DOHH2 (cell line): ENCODE results near the gene PSEN2.

Experiments used
- H3F3A ChIP-seq: fragments of 200-600 bp; sonication (generic), shearing (Covaris generic); 2 replicates; pipeline ENCODE4 v1.6.0; 2016; ENCODE audit warnings: antibody characterized with exemption, mild to moderate bottlenecking; ENCODE audit not compliant: control insufficient read depth, insufficient read depth
- H3K27ac ChIP-seq: fragments of 200-600 bp; sonication (generic); 2 replicates; pipeline ENCODE4 v1.5.1; 2014; ENCODE audit warnings: low read depth, mild to moderate bottlenecking, low read length, moderate library complexity
- H3K27me3 ChIP-seq: fragments of 200-600 bp; sonication (generic); 2 replicates; pipeline ENCODE4 v1.6.1; 2014; ENCODE audit warnings: mild to moderate bottlenecking, low read length, mixed read lengths; ENCODE audit not compliant: control insufficient read depth
- H3K36me3 ChIP-seq: fragments of 200-600 bp; sonication (generic); 2 replicates; pipeline ENCODE4 v1.6.1; 2014; ENCODE audit warnings: mild to moderate bottlenecking, low read length, moderate library complexity, mixed read lengths; ENCODE audit not compliant: control insufficient read depth
- H3K4me1 ChIP-seq: fragments of 200-600 bp; sonication (generic); 2 replicates; pipeline ENCODE4 v1.6.1; 2014; ENCODE audit warnings: mild to moderate bottlenecking, low read length, mixed read lengths; ENCODE audit not compliant: control insufficient read depth
- H3K4me2 ChIP-seq: fragments of 200-600 bp; sonication (generic); 2 replicates; pipeline ENCODE4 v1.6.0; 2014; ENCODE audit warnings: mild to moderate bottlenecking, low read length, moderate library complexity
- H3K4me3 ChIP-seq: fragments of 200-600 bp; sonication (generic); 2 replicates; pipeline ENCODE4 v1.5.1; 2014; ENCODE audit warnings: mild to moderate bottlenecking, low read length, mixed read lengths
- H3K79me2 ChIP-seq: fragments of 200-600 bp; sonication (generic); 2 replicates; pipeline ENCODE4 v1.6.1; 2014; ENCODE audit warnings: mild to moderate bottlenecking, low read length, mixed read lengths; ENCODE audit not compliant: control insufficient read depth
- H3K9me2 ChIP-seq: fragments of 200-600 bp; sonication (generic); replicated peaks from 2 replicates; pipeline ENCODE4 v1.6.1; 2014; ENCODE audit warnings: mild to moderate bottlenecking, low read length, mixed read lengths; ENCODE audit not compliant: control insufficient read depth
- H3K9me3 ChIP-seq: fragments of 200-600 bp; sonication (generic); 2 replicates; pipeline ENCODE4 v1.6.1; 2014; ENCODE audit warnings: antibody characterized with exemption, low read length, mixed read lengths; ENCODE audit not compliant: control insufficient read depth, insufficient read depth
- H4K20me1 ChIP-seq: fragments of 200-600 bp; sonication (generic); 2 replicates; pipeline ENCODE4 v1.6.0; 2014; ENCODE audit warnings: low read depth, mild to moderate bottlenecking, antibody characterized with exemption, low read length, moderate library complexity; ENCODE audit not compliant: control insufficient read depth, insufficient read depth
- EZH2phosphoT487 ChIP-seq: fragments of 200-600 bp; sonication (generic); IDR thresholded peaks from 2 replicates; pipeline ENCODE4 v1.6.1; 2017; ENCODE audit warnings: borderline replicate concordance, mild to moderate bottlenecking, antibody characterized with exemption, low read length, moderate library complexity, mixed read lengths
- TF ChIP-seq, protein P1 (sequence below): fragments of 200-600 bp; sonication (generic); IDR thresholded peaks from one replicate; pipeline ENCODE4 v1.5.1; 2014; ENCODE audit warnings: antibody characterized with exemption, mild to moderate bottlenecking, low read depth, low read length; ENCODE audit not compliant: poor library complexity, severe bottlenecking

The PSEN2 gene

GRCh38 chr1:226862890-226863289, 7.5 kb upstream of the PSEN2 start:
- H4K20me1 ChIP-seq = no peaks in the 10 kb centered on the region
- no peaks in the 10 kb centered on the region for H3F3A ChIP-seq
- H3K79me2 ChIP-seq = no peaks in the 10 kb centered on the region
- H3K27ac ChIP-seq = no peak overlapping the region
- H3K4me1 ChIP-seq = no peaks in the 10 kb centered on the region
- H3K27me3 ChIP-seq = peaks cover 14% of the 10 kb centered on the region
- H3K36me3 ChIP-seq = no peaks in the 10 kb centered on the region
- TF ChIP-seq EZH2phosphoT487 = no peak
- TF ChIP-seq, protein P1, sequence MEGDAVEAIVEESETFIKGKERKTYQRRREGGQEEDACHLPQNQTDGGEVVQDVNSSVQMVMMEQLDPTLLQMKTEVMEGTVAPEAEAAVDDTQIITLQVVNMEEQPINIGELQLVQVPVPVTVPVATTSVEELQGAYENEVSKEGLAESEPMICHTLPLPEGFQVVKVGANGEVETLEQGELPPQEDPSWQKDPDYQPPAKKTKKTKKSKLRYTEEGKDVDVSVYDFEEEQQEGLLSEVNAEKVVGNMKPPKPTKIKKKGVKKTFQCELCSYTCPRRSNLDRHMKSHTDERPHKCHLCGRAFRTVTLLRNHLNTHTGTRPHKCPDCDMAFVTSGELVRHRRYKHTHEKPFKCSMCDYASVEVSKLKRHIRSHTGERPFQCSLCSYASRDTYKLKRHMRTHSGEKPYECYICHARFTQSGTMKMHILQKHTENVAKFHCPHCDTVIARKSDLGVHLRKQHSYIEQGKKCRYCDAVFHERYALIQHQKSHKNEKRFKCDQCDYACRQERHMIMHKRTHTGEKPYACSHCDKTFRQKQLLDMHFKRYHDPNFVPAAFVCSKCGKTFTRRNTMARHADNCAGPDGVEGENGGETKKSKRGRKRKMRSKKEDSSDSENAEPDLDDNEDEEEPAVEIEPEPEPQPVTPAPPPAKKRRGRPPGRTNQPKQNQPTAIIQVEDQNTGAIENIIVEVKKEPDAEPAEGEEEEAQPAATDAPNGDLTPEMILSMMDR = no peak
- no peak overlapping the region for H3K4me2 ChIP-seq
- no peaks in the 10 kb centered on the region for H3K9me2 ChIP-seq
- H3K9me3 ChIP-seq = no peaks in the 10 kb centered on the region
- no peak overlapping the region for H3K4me3 ChIP-seq

- no peaks in the 10 kb centered on the region for H3K9me3 ChIP-seq
- no peaks in the 10 kb centered on the region for H3F3A ChIP-seq
- H3K4me3 ChIP-seq = no peak overlapping the region
- H3K27ac ChIP-seq = no peak overlapping the region
- H4K20me1 ChIP-seq = no peaks in the 10 kb centered on the region
- no peak overlapping the region for H3K4me2 ChIP-seq
- H3K4me1 ChIP-seq = no peaks in the 10 kb centered on the region
- no peaks in the 10 kb centered on the region for H3K9me2 ChIP-seq
- no peaks in the 10 kb centered on the region for H3K36me3 ChIP-seq
- H3K79me2 ChIP-seq = no peaks in the 10 kb centered on the region
- TF ChIP-seq, protein P1 = no peak
- TF ChIP-seq EZH2phosphoT487 = no peak
- peaks cover 14% of the 10 kb centered on the region for H3K27me3 ChIP-seq
These were observed 7.0 kb upstream of the PSEN2 start for GRCh38 chr1:226863446-226863845.

DNA sequence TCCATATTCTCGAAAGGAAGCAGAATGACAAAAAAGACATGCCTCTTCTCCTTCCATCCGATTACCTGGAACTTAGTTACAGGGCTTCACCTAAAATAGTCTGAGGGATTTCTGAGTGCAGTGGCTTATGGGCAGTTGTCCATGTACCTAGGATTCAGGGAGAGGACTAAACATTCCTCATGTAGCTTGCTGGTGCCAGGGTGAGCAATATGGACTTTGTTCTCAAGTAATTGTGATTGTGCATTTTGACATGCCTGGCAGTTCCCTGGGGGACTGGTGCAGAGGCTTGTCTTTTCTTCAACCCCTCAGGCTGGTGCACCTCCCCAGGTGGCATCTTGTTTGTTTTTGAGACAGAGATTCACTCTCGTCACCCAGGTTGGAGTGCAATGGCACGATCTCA, 6.1 kb upstream of the PSEN2 start:
- H3K36me3 ChIP-seq = no peaks in the 10 kb centered on the region
- H3K9me2 ChIP-seq = no peaks in the 10 kb centered on the region
- peaks cover 14% of the 10 kb centered on the region for H3K27me3 ChIP-seq
- no peaks in the 10 kb centered on the region for H3K9me3 ChIP-seq
- H3F3A ChIP-seq = no peaks in the 10 kb centered on the region
- H3K79me2 ChIP-seq = no peaks in the 10 kb centered on the region
- H3K27ac ChIP-seq = no peak overlapping the region
- no peak overlapping the region for H3K4me3 ChIP-seq
- no peaks in the 10 kb centered on the region for H4K20me1 ChIP-seq
- H3K4me2 ChIP-seq = no peak overlapping the region
- no peak for TF ChIP-seq EZH2phosphoT487
- TF ChIP-seq, protein P1 = no peak
- no peaks in the 10 kb centered on the region for H3K4me1 ChIP-seq

DNA sequence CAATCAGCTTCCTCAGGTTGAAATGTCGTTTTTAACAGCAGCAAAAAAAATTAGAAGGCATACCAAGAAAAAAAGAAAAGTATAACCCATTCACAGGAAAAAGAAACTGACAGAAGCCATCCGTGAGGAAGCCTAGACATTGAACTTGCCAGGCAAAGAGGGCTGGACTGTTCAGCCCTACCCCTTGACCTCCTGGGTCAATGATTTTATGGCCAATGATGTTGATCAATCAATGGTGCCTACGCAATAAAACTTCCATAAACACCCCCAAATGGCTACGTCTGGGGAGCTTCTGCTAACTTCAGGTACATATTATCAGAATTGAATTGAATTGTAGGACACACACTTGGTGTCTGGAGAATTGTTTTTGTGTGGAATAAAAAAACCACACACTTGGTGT, 4.8 kb upstream of the PSEN2 start:
- Histone ChIP-seq H3K4me2 (no peak overlapping the region), H3K9me2 (no peaks in the 10 kb centered on the region), H3K27ac (no peak overlapping the region)

More for the DNA sequence above, 4.8 kb upstream of the PSEN2 start:
- H3F3A ChIP-seq = no peaks in the 10 kb centered on the region
- H3K36me3 ChIP-seq = no peaks in the 10 kb centered on the region
- H3K79me2 ChIP-seq = no peaks in the 10 kb centered on the region
- no peak for TF ChIP-seq EZH2phosphoT487
- TF ChIP-seq, protein P1 = no peak
- peaks cover 6% of the 10 kb centered on the region for H3K4me1 ChIP-seq
- no peaks in the 10 kb centered on the region for H3K9me3 ChIP-seq
- H4K20me1 ChIP-seq = no peaks in the 10 kb centered on the region
- peaks cover 21% of the 10 kb centered on the region for H3K27me3 ChIP-seq
- H3K4me3 ChIP-seq = no peak overlapping the region
